Astrocyte of the spinal cord (primary cell): ENCODE measurements around the gene FNDC3B.

ENCODE experiments used
- DNase-seq: peaks from one replicate; pipeline ENCODE4 v3.0.0; 2011; ENCODE audit warnings: low read depth, low spot score
- H3K4me3 ChIP-seq: 2 replicates; pipeline ENCODE4 v1.5.1; 2011; ENCODE audit warnings: low read depth, mild to moderate bottlenecking, low read length, moderate library complexity
- in situ Hi-C: cut with HindIII; loops from 2 replicates; pipeline ENCODE4 v1.10.0; 2017; ENCODE audit warnings: low sequenced_read_pairs
- TF ChIP-seq, protein P1 (sequence below): IDR thresholded peaks from 2 replicates; pipeline ENCODE4 v1.5.1; 2012; ENCODE audit warnings: low read depth, mild to moderate bottlenecking, low read length, inconsistent platforms

FNDC3B gene

DNA sequence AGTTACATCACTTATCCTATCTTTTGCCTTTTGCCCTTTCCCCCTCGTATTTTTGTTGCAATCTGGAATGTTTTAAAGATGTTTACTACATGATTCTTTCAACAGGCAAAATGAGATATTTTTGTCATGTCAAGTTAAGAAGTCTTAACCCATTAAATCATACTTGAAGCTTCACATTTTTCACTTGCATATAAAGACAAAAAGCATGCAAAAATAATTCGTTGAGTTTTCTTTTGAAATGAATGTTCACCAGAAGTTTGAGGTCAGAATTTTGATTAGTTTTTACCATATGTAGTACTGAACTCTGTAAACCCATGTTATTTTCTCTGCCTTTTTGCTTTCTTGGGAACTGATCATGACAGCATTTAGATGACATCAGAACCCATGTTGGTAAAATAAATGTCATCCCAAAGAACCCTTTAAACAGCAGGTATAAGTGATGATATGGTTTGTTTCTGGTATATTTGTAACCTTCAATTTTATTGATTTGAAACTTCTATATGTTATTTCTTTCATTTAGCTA, 220.4 kb downstream of the FNDC3B start:
- TF ChIP-seq, protein P1, sequence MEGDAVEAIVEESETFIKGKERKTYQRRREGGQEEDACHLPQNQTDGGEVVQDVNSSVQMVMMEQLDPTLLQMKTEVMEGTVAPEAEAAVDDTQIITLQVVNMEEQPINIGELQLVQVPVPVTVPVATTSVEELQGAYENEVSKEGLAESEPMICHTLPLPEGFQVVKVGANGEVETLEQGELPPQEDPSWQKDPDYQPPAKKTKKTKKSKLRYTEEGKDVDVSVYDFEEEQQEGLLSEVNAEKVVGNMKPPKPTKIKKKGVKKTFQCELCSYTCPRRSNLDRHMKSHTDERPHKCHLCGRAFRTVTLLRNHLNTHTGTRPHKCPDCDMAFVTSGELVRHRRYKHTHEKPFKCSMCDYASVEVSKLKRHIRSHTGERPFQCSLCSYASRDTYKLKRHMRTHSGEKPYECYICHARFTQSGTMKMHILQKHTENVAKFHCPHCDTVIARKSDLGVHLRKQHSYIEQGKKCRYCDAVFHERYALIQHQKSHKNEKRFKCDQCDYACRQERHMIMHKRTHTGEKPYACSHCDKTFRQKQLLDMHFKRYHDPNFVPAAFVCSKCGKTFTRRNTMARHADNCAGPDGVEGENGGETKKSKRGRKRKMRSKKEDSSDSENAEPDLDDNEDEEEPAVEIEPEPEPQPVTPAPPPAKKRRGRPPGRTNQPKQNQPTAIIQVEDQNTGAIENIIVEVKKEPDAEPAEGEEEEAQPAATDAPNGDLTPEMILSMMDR, result no peak
- no peak overlapping the region for H3K4me3 ChIP-seq
- no peak for DNase-seq
- in situ Hi-C loops, result no loop called here

DNA sequence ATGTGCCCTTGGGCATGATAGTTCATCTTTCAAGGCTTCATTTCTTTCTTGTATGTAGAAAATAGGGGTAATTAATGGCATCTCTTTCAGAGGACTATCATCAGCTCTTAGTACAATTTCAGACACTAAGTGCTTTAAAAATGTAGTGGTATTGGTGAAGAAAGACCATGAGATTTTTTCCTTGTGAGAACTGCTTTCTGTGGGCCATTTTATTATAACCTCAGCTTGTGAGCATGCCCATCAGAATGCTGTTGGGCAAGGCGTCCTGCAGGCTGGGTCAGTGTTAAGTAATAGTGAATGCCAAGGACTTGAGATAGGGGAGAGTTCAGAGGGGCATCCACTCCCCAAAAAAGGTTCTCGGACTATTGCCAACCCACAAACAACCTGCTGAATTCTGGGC, 221.0 kb downstream of the FNDC3B start:
- in situ Hi-C loops, result no loop called here
- no peak overlapping the region for H3K4me3 ChIP-seq
- DNase-seq, result peak; percentile 60
- TF ChIP-seq, protein P1, result no peak

DNA sequence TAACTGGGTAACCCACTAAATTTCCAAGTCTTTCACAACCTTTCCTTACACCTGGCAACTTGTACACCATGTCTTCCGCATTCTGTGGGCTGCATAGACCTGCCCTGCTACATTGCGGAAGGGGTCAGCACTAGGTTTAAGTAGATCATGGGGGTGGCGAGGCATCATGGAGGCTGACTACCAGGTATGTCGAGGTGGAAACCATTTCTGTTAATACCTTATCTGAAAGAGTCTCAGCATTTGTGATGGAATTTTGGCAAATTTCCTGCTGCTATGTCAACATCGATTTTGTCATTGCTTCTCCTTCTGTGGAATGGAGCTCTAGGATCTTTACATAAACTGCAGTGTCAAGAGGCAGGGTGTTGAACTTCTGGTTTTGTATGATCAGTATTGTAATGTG, 221.7 kb downstream of the FNDC3B start:
- no peak for DNase-seq
- no peak overlapping the region for H3K4me3 ChIP-seq
- TF ChIP-seq, protein P1, result no peak
- in situ Hi-C loops, result no loop called here

DNA sequence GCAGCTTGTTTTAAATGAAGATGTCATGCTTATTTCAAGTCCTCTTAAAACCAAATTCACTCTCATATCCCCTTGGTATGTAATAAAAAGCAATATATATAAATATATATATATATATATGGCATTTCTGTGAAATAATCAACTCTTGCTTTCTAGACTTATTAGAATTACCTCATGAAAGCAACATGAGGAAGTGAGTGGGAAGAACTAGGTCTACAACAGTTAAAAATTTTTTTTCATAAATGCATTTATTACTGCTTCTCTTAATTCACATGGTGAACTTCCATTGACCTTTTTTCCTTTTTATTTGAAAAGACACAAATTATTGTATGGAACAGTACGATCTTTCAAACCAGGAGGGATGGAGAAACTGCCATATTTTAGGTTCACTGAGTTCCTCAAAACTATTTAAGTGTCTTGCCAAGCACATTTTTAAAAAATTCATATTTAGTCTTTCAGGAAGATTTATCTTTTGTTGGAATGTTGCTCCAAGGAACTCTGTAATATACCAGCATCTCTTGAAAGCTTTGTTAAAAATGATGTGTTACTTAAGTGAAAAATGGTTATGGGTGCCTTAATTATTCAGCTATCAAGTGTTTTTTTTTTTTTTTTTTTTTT, 223.7 kb downstream of the FNDC3B start:
- TF ChIP-seq, protein P1, result no peak
- in situ Hi-C loops, result no loop called here
- no peak overlapping the region for H3K4me3 ChIP-seq
- DNase-seq, result no peak

DNA sequence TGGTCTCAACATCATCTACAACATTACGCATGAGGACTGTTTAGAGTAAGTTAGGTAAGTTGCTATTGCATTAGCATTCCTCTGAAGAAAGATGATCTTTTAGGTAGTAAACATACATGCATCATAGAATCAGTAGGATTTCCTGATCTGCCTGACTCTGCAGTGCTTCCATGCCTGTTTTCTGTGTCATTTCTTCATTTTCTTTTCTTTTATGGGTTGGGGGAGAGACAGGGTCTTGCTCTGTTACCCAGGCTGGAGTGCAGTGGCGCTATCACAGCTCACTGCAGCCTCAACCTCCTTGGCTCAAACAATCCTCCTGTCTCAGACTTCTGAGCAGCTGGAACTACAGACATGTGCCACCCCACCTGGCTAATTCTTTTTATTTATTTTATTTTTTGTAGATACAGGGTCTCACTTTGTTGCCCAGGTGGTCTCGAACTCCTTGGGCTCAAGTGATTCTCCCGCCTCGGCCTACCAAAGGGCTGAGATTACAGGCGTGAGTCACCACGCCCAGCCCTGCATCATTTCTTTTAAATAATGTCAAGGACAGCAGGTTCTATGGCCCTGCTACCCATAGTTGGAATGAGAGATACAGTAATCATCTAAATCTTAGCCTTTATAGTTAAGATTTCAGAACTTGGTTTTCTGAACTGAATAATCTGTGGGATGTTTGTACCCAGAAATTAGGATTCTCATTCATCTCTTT, 224.6 kb downstream of the FNDC3B start:
- no peak overlapping the region for H3K4me3 ChIP-seq
- TF ChIP-seq, protein P1, result no peak
- no peak for DNase-seq
- in situ Hi-C loops, result no loop called here

DNA sequence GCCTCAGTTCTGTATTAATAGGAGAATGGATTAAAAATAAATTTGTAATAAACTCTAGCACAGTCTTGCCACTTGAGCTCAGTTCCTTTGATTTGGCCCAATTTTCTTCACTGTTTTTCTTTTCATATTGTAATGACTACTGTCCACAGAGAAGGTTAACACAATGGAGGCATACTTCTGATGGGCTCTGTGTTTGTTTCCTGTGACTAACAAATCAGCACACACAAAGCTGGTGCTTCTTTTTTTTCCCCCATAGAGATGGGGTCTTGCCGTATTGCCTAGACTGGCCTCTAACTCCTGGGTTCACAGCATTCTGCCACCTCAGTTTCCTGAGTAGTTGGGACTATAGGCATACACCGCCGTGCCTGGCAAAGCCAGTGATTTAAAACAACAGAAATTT, 226.7 kb downstream of the FNDC3B start:
- TF ChIP-seq, protein P1, result no peak
- no peak overlapping the region for H3K4me3 ChIP-seq
- no peak for DNase-seq
- in situ Hi-C loops, result no loop called here
